HCT116 (cell line): ENCODE measurements around the gene ATP7B.

ENCODE experiments used
- CEBPB ChIP-seq: IDR thresholded peaks from 2 replicates; pipeline ENCODE4 v1.6.1; 2012; ENCODE audit warnings: low read depth
- EZH2phosphoT487 ChIP-seq: fragments of 200-600 bp; IDR thresholded peaks from 2 replicates; pipeline ENCODE4 v1.6.1; 2018; ENCODE audit warnings: antibody characterized with exemption, borderline replicate concordance
- REST ChIP-seq: IDR thresholded peaks from 2 replicates; pipeline ENCODE4 v1.6.1; 2012; ENCODE audit warnings: low read depth
- TF ChIP-seq, protein P1 (sequence below), 3 experiments: fragments of 200-600 bp in 1 of 3; sonication (generic) in 1 of 3; IDR thresholded peaks in 2 of 3; conservative IDR thresholded peaks in 1 of 3; 2 replicates each; pipeline ENCODE4 v1.5.1; 2012 to 2017; ENCODE audit warnings: low read depth in 2 of 3, low read length in 2 of 3, antibody characterized with exemption in 1 of 3, borderline replicate concordance in 1 of 3, control low read depth in 1 of 3, mild to moderate bottlenecking in 1 of 3, mixed read lengths in 1 of 3, mixed run types in 1 of 3, moderate library complexity in 1 of 3; ENCODE audit not compliant: insufficient read depth in 1 of 3

GRCh38 chr13:51956717-51957116 lies 54.5 kb downstream of the ATP7B start:
- TF ChIP-seq, protein P1, sequence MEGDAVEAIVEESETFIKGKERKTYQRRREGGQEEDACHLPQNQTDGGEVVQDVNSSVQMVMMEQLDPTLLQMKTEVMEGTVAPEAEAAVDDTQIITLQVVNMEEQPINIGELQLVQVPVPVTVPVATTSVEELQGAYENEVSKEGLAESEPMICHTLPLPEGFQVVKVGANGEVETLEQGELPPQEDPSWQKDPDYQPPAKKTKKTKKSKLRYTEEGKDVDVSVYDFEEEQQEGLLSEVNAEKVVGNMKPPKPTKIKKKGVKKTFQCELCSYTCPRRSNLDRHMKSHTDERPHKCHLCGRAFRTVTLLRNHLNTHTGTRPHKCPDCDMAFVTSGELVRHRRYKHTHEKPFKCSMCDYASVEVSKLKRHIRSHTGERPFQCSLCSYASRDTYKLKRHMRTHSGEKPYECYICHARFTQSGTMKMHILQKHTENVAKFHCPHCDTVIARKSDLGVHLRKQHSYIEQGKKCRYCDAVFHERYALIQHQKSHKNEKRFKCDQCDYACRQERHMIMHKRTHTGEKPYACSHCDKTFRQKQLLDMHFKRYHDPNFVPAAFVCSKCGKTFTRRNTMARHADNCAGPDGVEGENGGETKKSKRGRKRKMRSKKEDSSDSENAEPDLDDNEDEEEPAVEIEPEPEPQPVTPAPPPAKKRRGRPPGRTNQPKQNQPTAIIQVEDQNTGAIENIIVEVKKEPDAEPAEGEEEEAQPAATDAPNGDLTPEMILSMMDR (IDR thresholded peaks at IDR 0.05 in 2 of 3, conservative IDR thresholded peaks at IDR 0.05 in 1 of 3; ENCODE audit: borderline replicate concordance in 1 of 3, insufficient read depth in 1 of 3, low read depth in 2 of 3, low read length in 2 of 3), result no peak
- TF ChIP-seq CEBPB (no peak), REST (no peak), EZH2phosphoT487 (no peak)
